Left forelimb (tissue), 1 donor: ENCODE data around the gene CCDC197.

Experiments used
- DNase-seq: peaks from one replicate; pipeline ENCODE4 v3.0.0-alpha.2; 2018; ENCODE audit warnings: low spot score

CCDC197 gene

DNA sequence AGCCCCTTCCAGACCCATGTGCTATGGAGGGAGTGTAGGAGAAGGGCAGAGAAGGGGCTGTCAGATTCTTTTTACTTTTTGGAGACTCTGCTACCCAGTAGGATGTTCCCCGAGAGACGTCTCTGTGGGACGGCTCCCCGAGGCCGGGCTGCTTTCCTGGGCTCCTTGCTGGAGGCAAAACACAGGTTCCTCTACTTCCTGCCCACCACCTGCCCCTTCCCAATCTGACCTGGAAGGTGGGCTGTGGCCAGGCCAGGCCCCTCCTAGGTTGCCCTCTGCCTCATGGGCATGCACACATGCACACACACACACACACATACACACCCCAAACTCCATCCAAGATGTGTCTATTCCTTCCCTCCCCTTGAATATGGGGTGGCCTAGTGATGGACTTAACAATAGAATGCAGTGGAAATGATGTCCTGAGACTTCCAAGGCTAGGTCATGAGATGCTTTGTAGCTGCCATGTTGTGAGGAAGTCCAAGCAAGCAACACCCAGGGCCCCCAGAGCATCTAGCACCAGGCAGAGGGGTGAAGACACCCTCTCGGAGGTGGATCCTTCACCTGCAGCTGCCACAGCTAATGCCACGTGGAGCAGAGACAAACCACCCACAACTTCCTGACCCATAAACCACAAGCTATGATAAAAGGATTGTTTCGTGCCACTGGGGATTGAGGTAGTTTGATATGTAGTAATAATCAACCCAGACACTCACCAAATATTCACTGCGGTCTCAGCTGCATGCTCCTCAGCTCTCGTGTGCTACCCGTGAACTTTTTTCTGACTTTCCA, 19.1 kb upstream of the CCDC197 start:
- no peak for DNase-seq

- no peak for DNase-seq
Measured at GRCh38 chr14:93978735-93979134, 18.4 kb upstream of the CCDC197 start.

DNA sequence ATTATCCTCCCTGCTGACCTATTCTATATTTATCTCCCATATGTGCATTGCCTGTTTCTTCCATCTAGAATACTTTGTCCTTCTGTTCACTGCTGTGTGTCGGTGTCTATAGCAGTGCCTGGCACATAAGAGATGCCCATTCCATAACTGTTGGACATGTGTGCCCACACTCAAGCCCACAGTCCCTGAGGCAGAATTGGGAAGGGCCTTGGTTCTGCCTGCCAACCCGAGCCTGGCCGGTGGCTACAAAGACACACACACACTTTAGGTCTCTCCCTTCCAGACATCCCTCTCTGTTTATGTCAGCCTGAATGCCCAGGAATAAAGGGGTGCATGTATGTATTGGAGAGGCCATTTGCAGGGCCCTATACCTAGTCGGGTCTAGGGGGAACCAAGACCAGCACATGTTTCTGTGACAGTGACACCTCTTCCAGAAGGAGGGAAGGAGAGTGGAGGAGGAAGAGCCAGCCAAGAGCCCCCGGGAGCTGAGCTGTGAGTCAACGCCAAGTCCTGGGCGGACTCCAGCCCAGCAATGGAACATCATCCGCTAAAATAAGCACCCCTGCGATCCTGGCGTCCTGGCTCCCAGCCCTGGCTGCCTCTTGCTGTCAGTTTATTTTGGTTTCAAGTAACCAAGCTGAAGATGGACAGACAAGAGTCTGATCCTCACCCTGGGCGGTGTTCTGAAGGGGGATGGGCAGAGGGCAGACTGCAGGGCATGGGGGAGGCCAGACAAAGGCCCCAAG, 16.5 kb upstream of the CCDC197 start:
- no peak for DNase-seq

DNA sequence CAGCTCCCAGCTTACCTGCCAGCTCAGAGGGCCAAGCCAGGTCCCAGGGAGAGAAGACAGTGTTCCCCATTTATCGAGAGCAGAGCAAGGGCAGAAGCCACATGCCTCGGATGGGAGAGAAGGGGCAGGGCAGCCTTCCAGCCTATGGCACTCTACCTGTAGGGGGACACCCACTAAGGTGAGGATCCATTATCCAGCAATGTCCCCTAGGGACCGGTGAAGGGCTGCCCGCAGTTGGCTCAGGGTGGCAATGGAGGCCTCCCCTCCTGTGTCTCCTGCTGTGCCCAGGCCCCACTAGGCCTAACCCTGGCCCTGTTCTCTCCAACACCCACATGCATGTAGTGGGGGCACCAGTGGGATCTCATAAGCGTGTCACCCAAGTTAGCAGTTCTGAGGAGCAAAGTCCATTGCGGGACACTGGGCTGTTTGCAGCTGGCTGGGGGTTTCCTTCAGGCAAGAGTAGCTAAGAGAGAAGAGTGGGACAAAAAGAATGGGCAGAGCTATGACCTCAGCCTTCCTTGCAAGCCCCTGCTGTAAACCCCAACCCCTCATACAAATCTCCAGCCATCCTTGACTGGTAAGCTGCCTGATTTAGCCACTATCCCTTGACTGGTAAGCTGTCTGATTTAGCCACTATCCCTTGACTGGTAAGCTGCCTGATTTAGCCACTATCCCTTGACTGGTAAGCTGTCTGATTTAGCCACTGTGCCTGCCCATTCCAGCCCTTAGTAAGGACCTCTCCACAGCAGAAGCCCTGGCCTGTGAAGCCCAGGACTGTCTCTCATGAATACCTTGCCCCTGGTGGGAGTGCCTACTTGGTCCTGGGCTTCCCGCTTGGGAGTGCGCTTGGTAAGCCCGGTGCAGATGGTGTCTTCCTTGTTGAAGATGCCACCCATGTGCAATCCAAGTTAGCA, 15.5 kb upstream of the CCDC197 start:
- DNase-seq: no peak

- DNase-seq: no peak
Measured at GRCh38 chr14:93982230-93983007, 14.7 kb upstream of the CCDC197 start.

DNA sequence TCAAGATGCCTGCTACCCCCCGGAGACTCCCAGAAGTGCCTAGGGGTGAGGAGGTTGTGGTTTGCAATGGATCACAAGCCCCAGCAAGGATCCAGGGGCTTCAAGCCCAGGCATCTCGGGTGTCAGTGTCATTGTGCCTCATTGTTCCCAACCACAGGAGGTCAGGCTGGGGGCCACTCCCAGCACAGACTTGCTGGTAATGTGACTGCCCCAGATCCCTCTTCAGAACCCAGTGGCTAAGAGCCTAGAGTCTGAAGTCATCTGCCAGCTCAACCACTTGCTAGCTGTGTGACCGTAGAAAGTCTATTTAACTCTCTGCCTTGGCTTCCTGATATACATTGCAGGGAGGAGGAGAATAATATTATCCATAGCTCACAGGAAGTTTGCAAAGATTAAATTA, 13.0 kb upstream of the CCDC197 start:
- no peak for DNase-seq

GRCh38 chr14:93984987-93985410, 12.1 kb upstream of the CCDC197 start:
- DNase-seq: no peak

GRCh38 chr14:93986955-93987354, 10.1 kb upstream of the CCDC197 start:
- DNase-seq: no peak

DNA sequence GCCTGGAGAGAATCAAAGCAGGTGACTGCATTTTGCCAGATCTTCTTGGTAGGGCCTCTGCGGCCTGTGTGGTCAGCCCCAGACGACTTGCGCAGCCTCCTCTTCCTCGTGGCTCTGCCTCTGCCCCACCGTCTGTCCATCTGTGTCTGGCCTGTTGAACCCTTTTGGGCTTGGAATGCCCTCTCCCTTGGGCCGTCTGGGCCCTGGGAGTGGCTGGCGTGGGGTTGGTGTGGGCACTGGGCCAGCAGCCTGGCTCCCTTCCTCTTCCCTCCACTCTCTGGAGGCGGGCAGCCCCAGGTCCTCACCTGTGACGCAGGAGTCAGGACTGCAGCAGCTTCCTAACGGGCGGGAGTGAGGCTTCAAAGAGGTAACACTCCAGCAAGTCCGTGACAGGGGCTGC, 9.7 kb upstream of the CCDC197 start:
- DNase-seq: no peak

DNA sequence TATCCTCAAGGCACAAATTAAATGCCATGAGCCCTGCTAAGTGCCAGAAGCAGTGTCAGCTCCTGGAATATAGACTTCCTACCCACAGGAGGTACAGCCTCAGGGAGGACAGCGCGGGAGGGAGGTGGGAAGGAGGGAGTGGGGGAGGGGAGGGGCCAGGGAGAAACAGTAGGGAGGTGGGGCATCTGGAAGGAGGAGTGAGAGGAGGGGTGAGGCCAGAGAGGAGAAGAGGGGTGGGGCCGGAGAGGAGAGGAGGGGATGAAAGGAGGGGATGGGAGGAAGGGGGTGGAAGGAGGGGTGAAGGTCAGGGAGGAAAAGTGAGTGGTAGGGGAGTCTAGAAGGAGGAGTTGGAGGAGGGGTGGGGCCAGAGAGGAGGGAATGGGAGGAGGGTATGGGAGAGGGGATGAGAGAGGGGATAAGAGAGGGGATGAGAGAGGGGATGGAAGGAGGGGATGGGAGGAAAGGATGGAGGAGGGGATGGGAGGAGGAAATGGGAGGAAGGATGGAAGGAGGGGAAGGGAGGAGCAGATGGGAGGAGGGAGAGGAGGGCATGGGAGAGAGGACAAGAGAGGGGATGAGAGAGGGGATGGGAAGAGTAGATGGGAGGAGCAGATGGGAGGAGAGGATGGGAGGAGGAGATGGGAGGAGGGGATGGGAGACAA, 9.2 kb upstream of the CCDC197 start:
- no peak for DNase-seq

GRCh38 chr14:93989939-93990338, 7.2 kb upstream of the CCDC197 start:
- DNase-seq: no peak

DNA sequence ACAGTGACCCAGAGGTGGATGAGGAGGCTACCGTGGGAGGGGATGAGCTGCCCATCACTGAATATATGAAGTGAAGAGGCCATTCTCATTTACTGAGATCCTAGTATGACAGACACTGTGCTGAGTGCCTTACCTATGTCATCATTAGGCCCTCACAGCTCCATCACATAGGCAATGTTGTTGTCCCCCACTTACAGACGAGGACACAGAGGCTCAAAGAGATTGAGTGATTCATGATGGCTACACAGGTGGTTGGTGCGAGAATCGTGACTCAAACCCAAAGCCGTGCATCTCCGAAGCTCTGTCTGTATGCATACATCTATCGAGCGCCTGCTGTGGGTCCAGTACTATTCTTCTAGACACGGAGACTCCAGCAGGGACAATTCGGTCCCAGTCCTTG, 5.9 kb upstream of the CCDC197 start:
- no peak for DNase-seq

GRCh38 chr14:93991649-93992048, 5.5 kb upstream of the CCDC197 start:
- DNase-seq: no peak

- no peak for DNase-seq
Measured at GRCh38 chr14:93993382-93993781, 3.7 kb upstream of the CCDC197 start.

- no peak for DNase-seq
Measured at GRCh38 chr14:93994919-93995682, 2.0 kb upstream of the CCDC197 start.

- no peak for DNase-seq
Measured at GRCh38 chr14:93996130-93996695, 888 bp upstream of the CCDC197 start.

DNA sequence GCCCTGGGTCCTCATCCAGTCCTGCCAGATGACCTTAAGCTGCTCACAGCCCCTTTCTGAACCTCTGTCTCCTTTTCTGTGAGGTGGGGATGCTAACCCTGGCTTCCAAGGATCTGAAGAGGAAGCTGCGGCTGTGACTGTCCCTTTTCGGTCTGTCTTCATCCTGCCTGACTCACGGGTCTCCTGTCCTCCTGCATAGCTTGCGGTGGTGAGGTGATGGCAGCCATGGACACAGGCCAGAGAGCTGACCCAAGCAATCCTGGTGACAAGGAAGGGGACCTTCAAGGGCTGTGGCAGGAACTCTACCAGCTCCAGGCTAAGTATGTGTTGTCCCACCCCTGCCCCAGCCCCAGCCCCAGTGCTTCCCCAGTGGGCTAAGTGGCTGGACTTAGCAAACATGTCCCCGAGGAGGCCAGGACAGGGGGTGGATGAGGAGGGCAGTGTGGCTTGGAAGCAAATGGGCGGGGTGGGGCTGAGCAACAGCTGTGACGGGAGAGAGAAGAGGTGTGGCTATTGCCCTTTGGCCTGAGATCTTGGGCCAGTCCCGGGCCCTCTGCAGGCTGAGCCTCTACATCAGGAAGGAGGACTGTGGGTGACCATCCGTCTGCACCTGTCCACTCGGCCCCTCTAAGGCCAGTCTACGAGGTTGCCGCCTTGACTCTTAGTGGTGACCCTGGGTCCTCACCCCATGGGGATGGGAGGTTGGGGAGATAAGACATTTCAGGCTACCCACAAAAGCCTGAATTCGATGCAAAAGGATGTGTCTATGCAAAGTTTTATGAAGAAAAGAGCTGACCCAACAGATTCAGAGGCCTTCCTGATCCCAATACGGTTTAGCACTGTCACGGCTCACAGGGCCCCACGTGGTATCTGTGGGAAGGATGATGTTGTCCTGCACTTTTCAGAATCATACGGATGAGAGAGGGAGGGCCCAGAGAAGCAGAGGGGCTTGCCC, 1.1 kb downstream of the CCDC197 start:
- DNase-seq: no peak

DNA sequence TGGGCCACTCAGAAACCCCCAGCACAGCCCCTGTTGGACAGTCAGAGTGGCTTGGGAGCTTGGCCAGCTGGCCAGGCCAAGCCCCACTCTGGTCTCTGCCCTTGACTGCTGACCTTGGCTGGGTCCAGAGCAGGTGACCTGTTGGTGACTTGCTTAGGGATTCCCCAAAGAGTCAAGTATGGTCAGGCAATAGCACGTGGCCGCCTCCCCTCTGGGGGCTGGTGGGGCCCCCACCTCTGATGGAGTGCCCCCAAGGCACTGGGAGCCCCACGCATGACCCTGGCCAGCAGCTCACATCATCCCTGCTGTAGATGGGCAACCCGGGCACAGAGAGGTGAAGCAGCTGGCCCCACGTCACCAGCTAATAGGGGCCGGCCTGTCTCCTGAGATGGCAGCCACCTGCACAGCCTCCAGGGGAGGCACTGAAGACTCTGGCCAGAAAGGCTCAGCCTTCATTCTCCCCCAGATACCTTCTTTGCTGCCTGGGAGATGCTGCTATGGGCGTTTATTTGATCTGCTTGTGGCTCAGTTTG, 1.8 kb downstream of the CCDC197 start:
- no peak for DNase-seq

GRCh38 chr14:93999573-93999972, 2.5 kb downstream of the CCDC197 start:
- DNase-seq: no peak
